Measurements from ENCODE around the gene FBXW2.
"Not testable (repeated sequence)": the region's sequence is repeated elsewhere in the genome, so short reads cannot be mapped to it uniquely, and the experiment has no call there.

Gene FBXW2

GRCh38 chr9:120792898-120793765 lies at the start of gene FBXW2:
Gene FBXW2 (minus strand): TSS chr9:120793416. CDS start chr9:120788258, 5,158 bp downstream.
- DNase-seq = peak; percentile 64 to 66

DNA sequence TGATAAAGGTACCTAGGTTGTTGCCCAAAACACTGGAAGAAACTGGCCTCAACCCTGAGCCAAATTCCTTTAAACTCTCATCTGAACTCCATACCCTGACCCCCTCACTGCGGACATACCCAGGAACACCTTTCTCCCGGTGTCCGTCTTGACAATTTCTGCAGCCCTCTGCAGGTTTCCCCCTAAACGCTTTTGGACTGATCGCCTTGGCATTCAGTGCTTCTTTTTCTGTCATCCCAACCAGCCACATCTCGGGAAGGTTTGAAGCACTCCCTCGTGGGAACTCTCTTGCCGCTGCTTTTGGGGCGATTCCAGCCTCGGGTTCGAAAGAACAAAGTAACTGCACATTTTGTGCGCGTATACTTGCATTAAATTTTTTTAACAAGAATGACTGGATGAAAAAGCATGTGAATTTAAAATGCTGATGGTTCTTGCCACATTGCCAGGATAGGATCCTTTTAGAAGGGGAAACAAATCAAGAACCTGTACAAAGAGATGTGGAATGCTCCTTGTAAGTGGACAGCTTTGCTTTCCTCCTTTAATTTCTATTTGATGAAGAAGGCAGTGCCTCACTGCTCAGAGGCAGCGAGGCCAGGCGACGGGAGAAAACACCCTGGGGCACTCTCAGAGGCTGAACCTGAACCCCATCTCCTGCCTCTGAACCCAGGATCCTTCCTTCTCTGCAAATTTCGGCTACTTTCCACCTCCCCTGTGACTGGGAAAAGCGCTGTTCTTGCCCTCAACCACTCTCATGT lies 48.9 kb upstream of the FBXW2 start:
- no peak for DNase-seq

DNA sequence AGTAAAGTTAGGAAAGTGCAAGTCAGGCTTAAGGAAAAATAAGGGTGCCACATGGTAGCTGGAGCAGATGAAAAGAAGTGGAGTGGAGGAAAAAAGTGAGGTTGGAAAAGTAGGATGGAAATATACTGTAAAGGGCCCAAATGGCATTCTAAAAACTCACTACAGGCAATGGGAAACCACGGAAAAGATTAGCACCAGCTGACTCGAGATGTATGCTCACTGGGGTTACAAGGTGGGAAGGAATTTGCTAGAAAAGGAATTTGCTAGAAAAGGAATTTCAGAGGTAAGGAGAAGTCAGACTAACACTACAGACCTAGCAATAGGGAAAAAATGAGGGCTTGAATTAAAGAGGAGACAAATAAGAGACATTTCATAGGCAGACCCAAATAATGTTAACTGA lies 45.9 kb upstream of the FBXW2 start:
- DNase-seq = no peak

DNA sequence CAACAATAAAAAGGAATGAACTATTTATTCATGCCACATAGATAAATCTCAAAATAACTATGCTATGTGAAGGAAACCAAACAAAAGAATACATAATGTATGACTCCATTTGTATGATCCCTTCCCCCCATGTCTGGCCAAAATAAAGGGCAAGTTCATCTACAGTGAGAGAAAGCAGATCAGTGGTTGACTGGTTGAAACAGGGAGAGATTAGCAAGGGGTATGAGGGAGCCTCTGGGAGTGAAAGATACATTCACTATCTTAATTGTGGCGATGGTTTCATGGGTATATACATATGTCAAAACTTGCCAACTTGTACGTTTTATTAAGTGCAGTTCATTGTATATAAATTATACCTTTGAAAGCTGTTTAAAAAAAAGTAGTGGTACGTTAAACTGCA lies 44.7 kb upstream of the FBXW2 start:
- DNase-seq = no peak

DNA sequence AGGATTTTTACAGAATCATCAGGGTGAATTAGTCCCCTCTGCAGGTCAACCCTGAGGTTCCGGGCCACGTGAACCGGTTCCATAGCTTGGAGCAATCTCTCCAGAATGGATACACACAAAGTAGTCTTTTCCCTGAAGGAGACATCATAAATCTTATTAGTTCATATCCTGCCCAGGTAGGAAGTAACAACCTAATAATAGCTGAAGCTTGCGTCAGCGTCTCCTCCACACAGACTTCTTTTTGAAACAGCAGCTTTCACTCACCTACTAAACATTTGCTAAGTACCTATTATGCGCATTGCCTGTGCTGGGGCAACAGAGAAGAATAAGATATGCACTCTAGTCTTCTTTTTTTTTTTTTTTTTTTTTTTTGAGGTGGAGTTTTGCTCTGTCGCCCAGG lies 40.1 kb upstream of the FBXW2 start:
- DNase-seq = no peak

DNA sequence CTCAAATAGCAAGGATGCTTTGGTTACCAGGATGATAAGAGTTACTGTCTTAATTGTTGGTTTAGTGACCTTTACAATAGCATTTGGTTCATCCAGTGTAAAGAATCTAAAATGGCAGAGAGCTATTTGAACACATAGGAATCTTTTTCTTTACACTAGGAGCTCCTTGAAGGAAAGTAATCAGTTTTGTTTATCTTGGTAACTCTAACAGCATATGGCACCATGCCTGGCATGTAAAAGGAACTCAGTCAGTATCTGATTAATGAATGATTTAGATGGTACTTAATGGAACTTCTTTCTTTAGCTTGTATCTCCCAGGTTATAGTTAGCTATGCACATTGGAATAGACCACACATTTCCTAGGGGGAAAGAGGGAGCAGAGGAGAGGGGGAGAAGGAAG lies 39.6 kb upstream of the FBXW2 start:
- no peak for DNase-seq

- no peak for DNase-seq
Observed at GRCh38 chr9:120830865-120831264, 37.6 kb upstream of the FBXW2 start.

DNA sequence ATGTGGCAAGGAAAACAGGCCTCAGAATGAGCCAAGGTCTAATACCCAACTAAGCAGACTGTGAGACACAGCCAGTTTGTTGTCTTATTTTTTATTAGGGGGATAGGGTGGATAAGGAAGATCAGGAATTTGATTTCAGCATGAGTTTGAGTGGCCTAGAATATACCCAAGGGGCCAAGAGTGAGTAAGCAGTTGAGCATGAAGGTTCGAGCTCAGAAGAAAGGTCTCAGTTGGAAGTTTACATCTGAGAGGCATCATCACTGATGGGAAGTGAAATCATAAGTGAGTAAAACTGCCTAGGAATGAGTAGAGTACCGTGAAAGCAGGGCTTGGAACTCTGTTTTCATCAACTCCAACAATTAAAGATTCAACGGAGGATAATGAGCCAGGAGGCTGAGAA lies 36.9 kb upstream of the FBXW2 start:
- DNase-seq = no peak

GRCh38 chr9:120829650-120830049 lies 36.4 kb upstream of the FBXW2 start:
- no peak for DNase-seq

GRCh38 chr9:120820095-120820494 lies 26.9 kb upstream of the FBXW2 start:
- DNase-seq = no peak

DNA sequence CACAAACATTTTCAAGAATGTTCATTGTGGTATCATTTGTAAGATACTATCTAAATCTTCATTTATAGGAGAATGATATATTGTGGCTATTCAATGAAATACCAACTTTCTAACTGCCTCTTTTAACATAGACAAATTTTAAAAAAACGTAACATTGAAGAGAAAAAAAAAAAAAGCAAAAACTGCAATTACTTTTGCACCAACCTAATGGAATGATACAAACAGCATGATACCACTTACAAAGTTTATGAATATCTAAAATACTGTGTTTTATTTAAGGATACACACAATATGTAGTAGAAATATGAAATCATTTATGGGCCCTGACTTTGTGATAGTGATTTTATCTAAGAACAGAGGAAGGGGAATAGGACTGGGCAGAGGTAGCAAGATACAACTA lies 25.4 kb upstream of the FBXW2 start:
- DNase-seq = no peak

- no peak for DNase-seq
Observed at GRCh38 chr9:120815075-120815474, 21.9 kb upstream of the FBXW2 start.

- DNase-seq = no peak
Observed at GRCh38 chr9:120808931-120809330, 15.7 kb upstream of the FBXW2 start.

DNA sequence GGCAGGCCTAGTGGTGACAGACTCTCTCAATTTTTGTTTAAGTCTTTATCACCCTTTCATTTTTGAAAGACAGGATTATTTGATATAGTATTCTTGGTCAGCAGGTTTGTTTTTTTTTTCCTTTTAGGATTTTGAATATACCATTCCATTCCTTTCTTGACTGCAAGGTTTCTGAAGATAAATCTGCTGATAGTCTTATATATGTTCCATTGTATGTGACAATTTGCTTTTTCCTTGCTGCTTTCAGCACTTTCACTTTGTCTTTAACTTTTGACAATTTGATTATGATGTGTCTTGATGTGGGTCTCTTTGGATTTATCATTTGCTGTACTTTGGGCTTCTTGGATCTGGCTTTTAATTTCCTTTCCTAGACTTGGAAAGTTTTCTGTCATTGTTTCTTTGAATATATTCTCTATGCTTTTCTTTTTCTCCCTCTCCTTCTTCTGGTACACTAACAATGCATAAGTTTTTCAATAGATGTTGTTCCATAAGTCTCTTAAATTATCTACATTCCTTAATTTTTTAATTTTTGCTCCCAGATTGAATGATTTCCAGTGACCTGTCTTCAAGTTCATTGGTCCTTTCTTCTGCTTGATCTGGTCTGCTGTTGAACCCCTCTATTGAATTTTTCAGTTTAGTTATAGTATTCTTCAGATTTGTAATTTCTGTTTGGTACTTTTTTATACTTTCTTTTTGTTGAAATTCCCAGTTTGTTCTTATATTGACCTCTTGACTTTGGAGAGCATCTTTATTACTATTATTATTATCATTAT lies 14.6 kb upstream of the FBXW2 start:
- DNase-seq = no peak

- not testable (repeated sequence) for DNase-seq
Observed at GRCh38 chr9:120804784-120805363, 11.7 kb upstream of the FBXW2 start.

DNA sequence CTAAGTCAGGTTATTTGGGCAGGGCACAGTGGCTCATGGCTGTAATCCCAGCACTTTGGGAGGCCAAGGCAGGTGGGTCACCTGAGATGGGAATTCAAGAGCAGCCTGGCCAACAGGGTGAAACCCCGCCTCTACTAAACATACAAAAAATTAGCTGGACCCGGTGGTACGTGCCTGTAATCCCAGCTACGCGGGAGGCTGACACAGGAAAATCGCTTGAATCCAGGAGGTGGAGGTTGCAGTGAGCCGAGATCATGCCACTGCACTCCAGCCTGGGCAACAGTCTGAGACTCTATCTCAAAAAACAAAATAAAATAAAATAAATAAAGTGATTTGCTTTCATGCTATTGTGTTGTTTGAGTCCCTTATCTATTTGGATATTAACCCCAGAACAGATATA lies 8.2 kb upstream of the FBXW2 start:
- no peak for DNase-seq

- no peak for DNase-seq
Observed at GRCh38 chr9:120791161-120791560, 2.1 kb downstream of the FBXW2 start.

DNA sequence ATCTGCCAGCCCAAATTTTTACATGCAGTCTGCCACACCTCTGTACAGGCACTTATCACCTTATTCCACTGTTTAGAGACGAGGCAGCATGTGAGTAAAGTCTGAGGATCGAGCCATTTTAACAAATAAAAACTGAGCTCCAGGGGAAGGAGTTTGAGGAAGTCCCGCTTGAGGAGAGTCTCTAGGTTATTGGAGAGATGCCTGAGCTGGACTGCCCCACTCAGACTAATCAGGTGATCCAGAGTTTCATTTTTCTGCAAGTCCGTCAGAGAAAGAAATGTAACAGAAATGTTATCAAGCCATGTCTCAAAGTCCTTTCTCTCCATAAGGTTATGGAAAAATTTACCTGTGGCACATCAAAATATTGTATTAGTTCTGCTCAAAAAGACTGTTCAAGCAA lies 5.3 kb downstream of the FBXW2 start:
- no peak for DNase-seq

DNA sequence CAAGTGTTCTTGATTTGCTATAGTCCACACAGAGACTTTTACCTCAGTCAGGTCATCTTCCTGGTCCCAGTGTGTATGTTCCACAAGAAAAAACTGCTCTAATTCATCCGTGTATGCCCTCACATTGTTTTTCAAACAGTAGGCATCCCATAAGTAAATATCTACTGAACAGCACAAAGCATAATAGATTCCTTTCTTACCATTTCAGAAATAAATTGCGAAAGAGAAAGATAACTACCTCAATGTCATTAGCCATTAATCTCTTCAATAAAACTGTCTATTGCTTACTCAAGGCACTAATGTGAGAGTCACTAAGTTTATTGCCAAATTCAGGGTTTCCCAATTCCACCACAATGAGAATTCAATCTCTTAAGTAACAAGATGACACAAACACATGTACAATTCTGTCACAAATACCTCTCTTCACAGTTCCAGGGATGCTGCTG lies 9.6 kb downstream of the FBXW2 start:
- DNase-seq = no peak

DNA sequence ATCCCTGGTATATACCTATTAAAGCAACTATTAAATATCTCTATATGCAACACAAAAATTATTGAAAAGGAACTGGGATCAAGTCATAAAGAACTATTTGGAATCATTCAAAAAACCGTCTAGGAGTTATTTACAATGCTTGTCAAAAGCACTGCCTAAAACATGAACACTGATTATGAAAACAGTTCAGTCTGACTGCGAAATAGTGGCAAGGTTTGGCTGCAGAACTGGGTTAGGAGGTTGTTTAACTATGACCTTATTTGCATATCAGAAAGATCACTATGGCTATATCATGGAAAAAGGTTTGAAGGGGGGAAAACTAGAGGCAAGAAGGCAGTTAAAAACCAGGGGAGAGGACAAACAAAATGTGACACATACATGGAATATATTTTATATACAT lies 12.0 kb downstream of the FBXW2 start:
- DNase-seq = no peak

GRCh38 chr9:120780367-120780766 lies 12.8 kb downstream of the FBXW2 start:
- DNase-seq = no peak

DNA sequence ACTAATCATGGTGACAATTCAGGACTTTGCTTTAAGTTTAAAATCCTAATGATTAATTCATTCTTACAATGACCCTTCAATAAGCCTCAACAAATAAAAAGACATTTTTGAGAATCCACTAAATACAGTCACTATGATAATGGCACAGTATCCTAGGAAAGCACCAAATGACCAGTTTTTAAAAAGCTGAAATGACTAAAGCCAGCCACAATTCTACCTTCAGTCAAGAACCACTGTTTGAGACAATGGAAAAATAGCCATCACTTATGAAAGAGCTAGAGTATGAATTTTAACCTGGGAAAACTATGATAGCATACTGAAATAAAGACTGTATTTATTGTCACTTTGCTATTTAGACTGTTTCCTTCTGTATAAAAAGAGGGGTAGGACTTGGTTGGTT lies 14.0 kb downstream of the FBXW2 start:
- DNase-seq = no peak

- DNase-seq = no peak
Observed at GRCh38 chr9:120778758-120779157, 14.5 kb downstream of the FBXW2 start.

All from bone marrow (tissue), 2 donors.